Right lobe of liver (tissue), 6 donors: Measurements from ENCODE around the gene SBF2. TPM values are rescaled to one million over a fixed set of nuclear protein-coding genes. Genes with fewer than 3 reads are reported as not detected.

Experiments
- ATAC-seq, 4 donors: fragments of 200-7000 bp; cut with Tn5 transposase; one replicate each; pipeline ENCODE4 v1.9.1; 2020; ENCODE audit warnings: mild to moderate bottlenecking in 4 of 4, moderate library complexity in 4 of 4
- DNase-seq, 3 donors: peaks; one replicate each; pipeline ENCODE4 v3.0.0-alpha.2; 2020
- H3K27ac ChIP-seq, 3 donors: fragments of 200-600 bp; one replicate each; pipeline ENCODE4 v1.8.0; 2022
- H3K27me3 ChIP-seq, 2 donors: fragments of 200-600 bp; one replicate each; pipeline ENCODE4 v1.8.0; 2022
- H3K36me3 ChIP-seq, 4 donors: fragments of 200-600 bp; sonication (generic) in 1 of 4; one replicate each; pipeline versions ENCODE4 v1.5.1 to v1.8.0; 2017 to 2022; ENCODE audit warnings: control low read depth in 1 of 4
- H3K4me1 ChIP-seq, 4 donors: fragments of 200-600 bp; sonication (generic) in 1 of 4; one replicate each; pipeline versions ENCODE4 v1.5.1 to v1.8.0; 2017 to 2022; ENCODE audit warnings: control low read depth in 1 of 4
- H3K4me3 ChIP-seq, 3 donors: fragments of 200-600 bp; one replicate each; pipeline ENCODE4 v1.8.0; 2022
- H3K9me3 ChIP-seq, 4 donors: fragments of 200-600 bp; sonication (generic) in 1 of 4; one replicate each; pipeline versions ENCODE4 v1.5.1 to v1.8.0; 2017 to 2022; ENCODE audit warnings: control low read depth in 1 of 4
- POLR2A ChIP-seq: fragments of 450-650 bp; IDR thresholded peaks from one replicate; pipeline ENCODE4 v1.6.1; 2017; ENCODE audit warnings: antibody characterized with exemption, mild to moderate bottlenecking
- WGBS: methylation state at CpG from one replicate; pipeline ENCODE4 v1.1.6; 2018; ENCODE audit warnings: low coverage, low lambda C conversion rate; ENCODE audit not compliant: insufficient coverage; ENCODE audit errors: missing lambda C conversion rate; 5-methylcytosine and 5-hydroxymethylcytosine counted together
- intact Hi-C, 2 donors: fragments of 100-400 bp; cut with DNase I; formaldehyde crosslinking; loops; one replicate each; pipeline versions ENCODE4 v1.11.2 to v1.14.1; 2022
- total RNA-seq, 6 experiments: library from RNA; depleted of rRNA in 2 of 6; stranded (reverse); fragments of >200 nt in 2 of 6; fragmentation: NEBNext Ultra II Directional in 3 of 6; extraction: Animal tissue kit (Norgen Biotek cat#: 25700) in 3 of 6; gene quantifications; one replicate each; pipeline versions ENCODE4 v1.1.0 to v1.2.4, GENCODE V29; 2016 to 2023
- TF ChIP-seq, protein P1 (sequence below), 4 donors: fragments of 200-600 bp in 3 of 4; fragments of 450-650 bp in 1 of 4; IDR thresholded peaks; one replicate each; pipeline versions ENCODE4 v1.5.1 to v1.8.0; 2016 to 2022; ENCODE audit warnings: antibody characterized with exemption in 4 of 4, mild to moderate bottlenecking in 2 of 4
- donor health status: DM: no; HTN: yes; CAD: no.
- donor health status: DM: no; HTN: no; CAD: no.
- donor health status: DM: no; HTN: no; CAD: no.
- donor health status: DM: no; HTN: yes; CAD: no.
- donor health status: DM: no; HTN: yes; CAD: no.

The SBF2 gene
- total RNA-seq, 6 experiments from 2014 or later = 13.7 to 28.4 (median 21.3) TPM

DNA sequence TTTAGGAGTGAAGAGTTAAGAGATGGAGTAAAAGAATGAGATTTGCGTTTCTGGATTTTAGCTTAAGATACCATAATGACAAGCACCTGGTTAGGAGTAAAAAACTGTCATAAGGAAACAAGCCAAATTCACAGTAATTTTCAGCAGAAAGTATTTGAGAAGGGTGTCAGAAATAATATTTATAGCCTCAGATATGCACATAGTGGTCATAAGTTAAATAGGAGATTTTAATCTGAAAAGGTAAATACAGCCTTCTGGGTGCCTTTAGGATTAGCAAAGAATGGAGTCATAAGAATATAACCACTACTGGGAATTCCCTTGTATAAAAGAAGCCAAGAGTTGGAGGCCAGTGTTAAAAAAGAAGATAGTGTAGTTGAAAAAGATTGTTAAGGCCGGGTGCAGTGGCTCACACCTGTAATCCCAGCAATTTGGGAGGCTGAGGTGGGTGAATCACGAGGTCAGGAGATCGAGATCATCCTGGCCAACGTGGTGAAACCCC lies 470.1 kb downstream of the SBF2 start:
- no peaks in the 10 kb centered on the region for H3K27me3 ChIP-seq
- no peak for TF ChIP-seq POLR2A
- TF ChIP-seq, protein P1, sequence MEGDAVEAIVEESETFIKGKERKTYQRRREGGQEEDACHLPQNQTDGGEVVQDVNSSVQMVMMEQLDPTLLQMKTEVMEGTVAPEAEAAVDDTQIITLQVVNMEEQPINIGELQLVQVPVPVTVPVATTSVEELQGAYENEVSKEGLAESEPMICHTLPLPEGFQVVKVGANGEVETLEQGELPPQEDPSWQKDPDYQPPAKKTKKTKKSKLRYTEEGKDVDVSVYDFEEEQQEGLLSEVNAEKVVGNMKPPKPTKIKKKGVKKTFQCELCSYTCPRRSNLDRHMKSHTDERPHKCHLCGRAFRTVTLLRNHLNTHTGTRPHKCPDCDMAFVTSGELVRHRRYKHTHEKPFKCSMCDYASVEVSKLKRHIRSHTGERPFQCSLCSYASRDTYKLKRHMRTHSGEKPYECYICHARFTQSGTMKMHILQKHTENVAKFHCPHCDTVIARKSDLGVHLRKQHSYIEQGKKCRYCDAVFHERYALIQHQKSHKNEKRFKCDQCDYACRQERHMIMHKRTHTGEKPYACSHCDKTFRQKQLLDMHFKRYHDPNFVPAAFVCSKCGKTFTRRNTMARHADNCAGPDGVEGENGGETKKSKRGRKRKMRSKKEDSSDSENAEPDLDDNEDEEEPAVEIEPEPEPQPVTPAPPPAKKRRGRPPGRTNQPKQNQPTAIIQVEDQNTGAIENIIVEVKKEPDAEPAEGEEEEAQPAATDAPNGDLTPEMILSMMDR (IDR thresholded peaks at IDR 0.05) = no peak
- intact Hi-C loops = no loop called here
- H3K4me3 ChIP-seq = no peak overlapping the region
- ATAC-seq = no peak
- no peaks in the 10 kb centered on the region for H3K36me3 ChIP-seq
- H3K4me1 ChIP-seq = no peaks in the 10 kb centered on the region
- no peak overlapping the region for H3K27ac ChIP-seq
- no peak for DNase-seq
- 88% methylated on average over 3 of the region's 5 CpGs for WGBS
- H3K9me3 ChIP-seq = no peaks in the 10 kb centered on the region

DNA sequence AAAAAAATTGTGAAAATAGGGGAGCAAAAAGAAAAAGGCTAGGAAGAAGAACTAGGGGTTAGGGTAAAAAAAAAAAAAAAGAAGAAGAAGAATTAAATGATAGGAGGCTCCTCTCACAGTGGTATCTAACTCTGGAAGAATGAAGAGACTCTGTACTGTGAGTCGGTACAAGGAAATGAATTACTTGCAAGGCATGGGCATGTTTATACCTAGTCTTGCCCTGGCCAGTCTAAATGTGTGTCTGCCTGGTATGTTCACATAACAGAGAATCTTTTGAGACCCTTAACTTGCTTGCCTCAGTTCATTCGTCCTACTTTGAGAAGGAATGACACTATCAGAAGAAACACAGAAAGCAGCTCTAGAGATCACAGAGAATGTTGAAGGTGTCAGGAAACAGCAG lies 470.6 kb downstream of the SBF2 start:
- Histone ChIP-seq H3K36me3 (no peaks in the 10 kb centered on the region), H3K27ac (no peak overlapping the region), H3K4me1 (no peaks in the 10 kb centered on the region), H3K27me3 (no peaks in the 10 kb centered on the region), H3K4me3 (no peak overlapping the region), H3K9me3 (no peaks in the 10 kb centered on the region)
- ATAC-seq (no peak), DNase-seq (no peak)
- WGBS = 100% methylated on average over 2 of the region's 2 CpGs
- TF ChIP-seq, protein P1 (IDR thresholded peaks at IDR 0.05) = no peak
- no peak for TF ChIP-seq POLR2A
- intact Hi-C loops = no loop called here

DNA sequence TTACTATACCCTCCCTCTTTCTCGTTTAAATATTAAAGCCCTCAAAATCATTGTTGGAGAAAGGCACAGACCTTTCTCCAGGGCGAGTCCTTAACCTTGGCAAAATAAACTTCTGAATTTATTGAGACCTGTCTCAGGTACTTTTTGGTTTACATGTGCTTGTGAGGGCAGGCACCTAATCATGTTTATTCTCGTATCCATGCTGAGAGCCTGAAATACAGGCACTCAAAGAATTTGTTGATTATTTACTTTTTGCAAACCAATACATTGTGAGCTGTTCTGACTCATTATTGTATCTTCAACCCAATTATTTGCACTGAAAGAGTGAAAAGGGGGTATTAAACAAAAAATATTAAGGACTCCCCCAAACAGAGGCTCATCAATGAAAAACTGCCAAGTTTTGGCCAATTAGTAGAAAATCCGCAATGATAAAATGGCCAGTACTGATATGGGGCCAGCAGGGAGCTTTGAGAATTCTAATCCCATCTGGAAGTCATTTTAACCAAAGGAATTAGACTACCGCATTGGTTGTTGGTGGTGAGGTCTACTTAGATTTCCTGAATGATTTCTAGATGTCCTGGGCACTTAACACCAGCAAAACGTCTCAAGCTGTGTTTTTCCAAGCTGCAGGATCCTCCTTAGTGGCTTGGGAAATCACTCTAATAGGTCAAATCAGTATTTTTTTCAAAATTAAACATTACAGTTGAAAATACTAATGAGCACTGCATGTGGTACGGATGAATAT lies 472.8 kb downstream of the SBF2 start:
- no peaks in the 10 kb centered on the region for H3K27me3 ChIP-seq
- intact Hi-C loops = no loop called here
- H3K36me3 ChIP-seq = peaks cover 0 to 3% (median 0%) of the 10 kb centered on the region in 4 donors
- no peak overlapping the region for H3K27ac ChIP-seq
- H3K9me3 ChIP-seq = no peaks in the 10 kb centered on the region
- TF ChIP-seq, protein P1 (IDR thresholded peaks at IDR 0.05) = no peak
- TF ChIP-seq POLR2A = no peak
- 89% methylated on average over 7 of the region's 7 CpGs for WGBS
- ATAC-seq = no peak
- H3K4me3 ChIP-seq = no peak overlapping the region
- H3K4me1 ChIP-seq = no peaks in the 10 kb centered on the region
- DNase-seq = no peak

DNA sequence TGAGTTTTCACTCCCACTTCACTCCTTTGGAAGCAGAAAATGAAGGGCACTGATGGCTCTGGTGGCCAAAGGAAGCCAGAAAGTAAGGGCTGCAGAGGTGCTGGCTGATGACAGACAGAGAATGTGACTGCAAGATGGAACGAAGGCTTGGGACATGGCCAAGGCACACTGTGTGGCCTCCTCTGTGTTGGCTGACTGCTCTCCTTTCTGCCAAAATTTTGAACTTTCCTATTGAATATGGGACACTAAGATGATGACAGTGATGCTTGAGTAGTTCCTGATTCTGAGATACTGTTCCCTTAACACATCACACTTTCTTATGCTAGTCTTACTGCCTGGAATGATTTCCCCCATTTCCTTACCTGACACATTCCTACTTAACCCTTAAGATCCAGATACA lies 473.8 kb downstream of the SBF2 start:
- Histone ChIP-seq H3K9me3 (no peaks in the 10 kb centered on the region), H3K27me3 (no peaks in the 10 kb centered on the region), H3K36me3 (peaks cover 0 to 5% (median 0%) of the 10 kb centered on the region in 4 donors), H3K4me1 (no peaks in the 10 kb centered on the region), H3K27ac (no peak overlapping the region), H3K4me3 (no peak overlapping the region)
- TF ChIP-seq, protein P1 (IDR thresholded peaks at IDR 0.05) = no peak
- TF ChIP-seq POLR2A = no peak
- ATAC-seq (no peak), DNase-seq (no peak)
- WGBS = 33% methylated on average over 1 of the region's 1 CpG
- intact Hi-C loops = no loop called here
